GM13976 (cell line): ENCODE data around the gene CACNB4.

Experiments used
- DNase-seq: peaks from one replicate; pipeline ENCODE4 v3.0.0; 2012; ENCODE audit warnings: low spot score
- in situ Hi-C: fragments of 300-500 bp; cut with MboI; formaldehyde crosslinking; loops from one replicate; pipeline ENCODE4 v1.12.0; 2022; ENCODE audit warnings: low sequenced_read_pairs, mixed read lengths, inconsistent platforms; ENCODE audit not compliant: unreplicated experiment
- TF ChIP-seq, protein P1 (sequence below): IDR thresholded peaks from 2 replicates; pipeline ENCODE4 v1.5.1; 2012; ENCODE audit warnings: borderline replicate concordance, mild to moderate bottlenecking; ENCODE audit not compliant: insufficient read depth; ENCODE audit errors: extremely low read depth, missing control alignments, control extremely low read depth

Gene CACNB4

GRCh38 chr2:151899156-151899555 is 199.7 kb downstream of the CACNB4 start:
- in situ Hi-C loops, result no loop called here
- TF ChIP-seq, protein P1, sequence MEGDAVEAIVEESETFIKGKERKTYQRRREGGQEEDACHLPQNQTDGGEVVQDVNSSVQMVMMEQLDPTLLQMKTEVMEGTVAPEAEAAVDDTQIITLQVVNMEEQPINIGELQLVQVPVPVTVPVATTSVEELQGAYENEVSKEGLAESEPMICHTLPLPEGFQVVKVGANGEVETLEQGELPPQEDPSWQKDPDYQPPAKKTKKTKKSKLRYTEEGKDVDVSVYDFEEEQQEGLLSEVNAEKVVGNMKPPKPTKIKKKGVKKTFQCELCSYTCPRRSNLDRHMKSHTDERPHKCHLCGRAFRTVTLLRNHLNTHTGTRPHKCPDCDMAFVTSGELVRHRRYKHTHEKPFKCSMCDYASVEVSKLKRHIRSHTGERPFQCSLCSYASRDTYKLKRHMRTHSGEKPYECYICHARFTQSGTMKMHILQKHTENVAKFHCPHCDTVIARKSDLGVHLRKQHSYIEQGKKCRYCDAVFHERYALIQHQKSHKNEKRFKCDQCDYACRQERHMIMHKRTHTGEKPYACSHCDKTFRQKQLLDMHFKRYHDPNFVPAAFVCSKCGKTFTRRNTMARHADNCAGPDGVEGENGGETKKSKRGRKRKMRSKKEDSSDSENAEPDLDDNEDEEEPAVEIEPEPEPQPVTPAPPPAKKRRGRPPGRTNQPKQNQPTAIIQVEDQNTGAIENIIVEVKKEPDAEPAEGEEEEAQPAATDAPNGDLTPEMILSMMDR, result no peak
- no peak for DNase-seq

- in situ Hi-C loops, result no loop called here
- TF ChIP-seq, protein P1, result no peak
- no peak for DNase-seq
Observed at GRCh38 chr2:151891566-151892194, 207.2 kb downstream of the CACNB4 start.

- TF ChIP-seq, protein P1, result no peak
- no peak for DNase-seq
- in situ Hi-C loops, result no loop called here
Observed at GRCh38 chr2:151887164-151887563, 211.7 kb downstream of the CACNB4 start.

GRCh38 chr2:151886241-151886640 is 212.6 kb downstream of the CACNB4 start:
- DNase-seq, result no peak
- TF ChIP-seq, protein P1, result no peak
- in situ Hi-C loops, result no loop called here

DNA sequence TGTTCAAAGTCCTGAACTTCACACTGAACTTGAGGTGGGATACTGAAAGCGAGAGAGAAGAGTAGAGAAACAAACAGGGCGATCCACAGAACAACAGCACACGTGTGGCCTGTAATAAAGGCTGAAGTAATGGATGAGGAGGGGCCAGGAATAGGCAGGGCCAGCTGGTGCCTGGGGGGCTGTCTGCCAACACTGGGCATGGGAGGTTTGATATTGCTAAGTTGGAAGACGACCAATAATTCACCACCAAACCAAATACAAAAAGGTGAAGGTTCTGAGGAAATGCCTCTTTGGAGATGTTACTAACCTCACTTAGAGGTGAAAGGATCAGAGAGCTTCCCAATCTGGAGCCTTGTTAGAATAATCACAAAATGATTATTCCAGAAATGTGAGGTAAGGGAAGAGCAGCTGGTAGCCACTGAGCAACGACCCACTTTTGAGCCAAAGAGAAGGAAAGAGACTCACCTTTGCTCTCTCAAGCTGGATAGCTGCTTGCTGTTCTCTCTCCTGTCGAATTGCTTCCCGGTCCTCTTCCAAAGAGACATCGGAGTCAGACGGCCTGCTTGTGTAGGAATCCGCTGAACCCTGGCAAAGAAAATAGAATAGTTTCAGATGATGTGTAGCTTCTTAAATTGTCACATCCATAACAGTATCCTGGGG is 215.9 kb downstream of the CACNB4 start:
- in situ Hi-C loops, result no loop called here
- TF ChIP-seq, protein P1, result no peak
- DNase-seq, result no peak

DNA sequence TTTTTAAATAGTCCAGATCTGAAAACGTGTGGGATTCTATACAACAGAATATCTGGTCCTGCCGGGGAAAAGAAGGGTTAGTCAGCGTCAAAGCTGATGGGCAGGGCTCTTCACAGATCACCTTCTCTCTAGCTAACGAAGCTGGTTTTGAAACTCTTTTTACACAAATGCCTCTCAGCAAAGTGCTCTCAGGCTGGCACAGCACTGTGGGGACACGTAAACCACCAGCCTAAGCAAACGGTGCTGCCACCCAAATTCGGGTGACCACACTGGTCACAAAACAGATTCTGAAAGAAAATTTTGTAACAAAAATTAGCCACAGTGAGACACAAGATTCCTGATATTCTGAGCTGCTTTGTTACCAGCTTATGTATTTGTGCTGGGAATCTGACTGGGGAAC is 217.5 kb downstream of the CACNB4 start:
- in situ Hi-C loops, result no loop called here
- TF ChIP-seq, protein P1, result no peak
- DNase-seq, result no peak
